GM18499 (cell line): ENCODE measurements around the gene KCNMA1.
"Not testable (repeated sequence)": the region's sequence is repeated elsewhere in the genome, so short reads cannot be mapped to it uniquely, and the experiment has no call there.

Source experiments
- ATAC-seq: cut with Tn5 transposase; IDR thresholded peaks from one replicate; pipeline ENCODE4 v1.9.1; 2021; ENCODE audit warnings: moderate number of reproducible peaks; ENCODE audit not compliant: insufficient read depth, unreplicated experiment

The KCNMA1 gene

GRCh38 chr10:77664696-77665095, 27.1 kb upstream of the KCNMA1 start:
- no peak for ATAC-seq

- no peak for ATAC-seq
Observed at GRCh38 chr10:77664008-77664407, 26.4 kb upstream of the KCNMA1 start.

- no peak for ATAC-seq
Observed at GRCh38 chr10:77661674-77662073, 24.1 kb upstream of the KCNMA1 start.

GRCh38 chr10:77661100-77661499, 23.5 kb upstream of the KCNMA1 start:
- ATAC-seq, result no peak

- ATAC-seq, result not testable (repeated sequence)
Observed at GRCh38 chr10:77659046-77659670, 21.6 kb upstream of the KCNMA1 start.

- no peak for ATAC-seq
Observed at GRCh38 chr10:77653210-77653609, 15.6 kb upstream of the KCNMA1 start.

- no peak for ATAC-seq
Observed at GRCh38 chr10:77649333-77650331, 12.0 kb upstream of the KCNMA1 start.

- ATAC-seq, result no peak
Observed at GRCh38 chr10:77648472-77648871, 10.9 kb upstream of the KCNMA1 start.

- no peak for ATAC-seq
Observed at GRCh38 chr10:77647543-77648293, 10.1 kb upstream of the KCNMA1 start.

- no peak for ATAC-seq
Observed at GRCh38 chr10:77644557-77645243, 7.1 kb upstream of the KCNMA1 start.

GRCh38 chr10:77643795-77644468, 6.3 kb upstream of the KCNMA1 start:
- ATAC-seq, result no peak

- no peak for ATAC-seq
Observed at GRCh38 chr10:77641788-77642397, 4.3 kb upstream of the KCNMA1 start.

- ATAC-seq, result no peak
Observed at GRCh38 chr10:77641344-77641743, 3.7 kb upstream of the KCNMA1 start.

GRCh38 chr10:77640167-77640566, 2.6 kb upstream of the KCNMA1 start:
- ATAC-seq, result no peak

- no peak for ATAC-seq
Observed at GRCh38 chr10:77639756-77640155, 2.1 kb upstream of the KCNMA1 start.

GRCh38 chr10:77638321-77639101, 903 bp upstream of the KCNMA1 start:
- no peak for ATAC-seq

- ATAC-seq, result no peak
Observed at GRCh38 chr10:77636967-77637531, 559 bp downstream of the KCNMA1 start.

GRCh38 chr10:77636282-77636966, 1.2 kb downstream of the KCNMA1 start:
- ATAC-seq, result no peak
